Measurements from ENCODE around the gene BCL2.

The BCL2 gene

GRCh38 chr18:63284827-63285733, 34.5 kb downstream of the BCL2 start:
- no peak for DNase-seq

- no peak for DNase-seq
Measured at GRCh38 chr18:63284173-63284799, 35.3 kb downstream of the BCL2 start.

GRCh38 chr18:63283305-63284094, 36.1 kb downstream of the BCL2 start:
- DNase-seq, result no peak

- no peak for DNase-seq
Measured at GRCh38 chr18:63282793-63283192, 36.8 kb downstream of the BCL2 start.

GRCh38 chr18:63273222-63273927, 46.2 kb downstream of the BCL2 start:
- no peak for DNase-seq

- no peak for DNase-seq
Measured at GRCh38 chr18:63272638-63273037, 46.9 kb downstream of the BCL2 start.

- peak; percentile 48 to 62 for DNase-seq
Measured at GRCh38 chr18:63271881-63272299, 47.7 kb downstream of the BCL2 start.

- DNase-seq, result no peak
Measured at GRCh38 chr18:63271148-63271547, 48.4 kb downstream of the BCL2 start.

GRCh38 chr18:63267975-63268721, 51.4 kb downstream of the BCL2 start:
- no peak for DNase-seq

- DNase-seq, result no peak
Measured at GRCh38 chr18:63266888-63267790, 52.4 kb downstream of the BCL2 start.

- no peak for DNase-seq
Measured at GRCh38 chr18:63265326-63265725, 54.2 kb downstream of the BCL2 start.

- DNase-seq, result no peak
Measured at GRCh38 chr18:63264871-63265270, 54.7 kb downstream of the BCL2 start.

GRCh38 chr18:63263444-63263843, 56.1 kb downstream of the BCL2 start:
- DNase-seq, result no peak

- peak; percentile 46 to 74 for DNase-seq
Measured at GRCh38 chr18:63262369-63263335, 56.9 kb downstream of the BCL2 start.

GRCh38 chr18:63261029-63261428, 58.5 kb downstream of the BCL2 start:
- DNase-seq, result no peak

GRCh38 chr18:63260380-63260754, 59.2 kb downstream of the BCL2 start:
- DNase-seq, result no peak

- DNase-seq, result no peak
Measured at GRCh38 chr18:63259567-63260379, 59.8 kb downstream of the BCL2 start.

GRCh38 chr18:63258749-63259566, 60.6 kb downstream of the BCL2 start:
- no peak for DNase-seq
